Activated CD8-positive, alpha-beta memory T cell treated with anti-CD3 and anti-CD28 coated beads for 24 hours (primary cell): ENCODE data around the gene PMVK.

ENCODE experiments used
- DNase-seq: peaks from one replicate; pipeline ENCODE4 v3.0.0-alpha.2; 2020

Gene PMVK

GRCh38 chr1:154877370-154877974, 59.0 kb downstream of the PMVK start:
- no peak for DNase-seq

GRCh38 chr1:154876842-154877369, 59.6 kb downstream of the PMVK start:
- no peak for DNase-seq
